ENCODE results near the gene SMARCD1.
A peak's percentile ranks its signal among the peaks of the same experiment; 100 is the strongest.
"Not testable (repeated sequence)": the region's sequence is repeated elsewhere in the genome, so short reads cannot be mapped to it uniquely, and the experiment has no call there.

SMARCD1 gene

DNA sequence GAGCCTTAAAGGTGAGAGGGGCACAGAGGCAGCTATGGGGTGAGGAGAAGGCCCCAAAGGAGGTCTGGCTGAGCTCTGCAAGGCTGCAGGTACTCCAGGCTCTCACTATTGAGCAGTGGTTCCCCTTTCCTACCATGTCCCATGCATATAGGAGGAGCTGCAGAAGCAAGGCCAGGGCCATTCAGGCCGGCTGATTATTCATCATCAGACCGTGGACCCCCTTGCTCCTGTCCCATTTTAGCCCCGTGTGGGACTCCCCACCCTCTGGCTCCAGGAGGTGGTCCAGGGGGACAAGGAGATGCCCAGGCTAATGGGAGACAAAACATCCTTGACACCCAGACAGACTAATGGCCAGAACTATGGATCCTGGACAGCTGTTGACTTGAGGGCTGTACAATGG lies 21.8 kb downstream of the SMARCD1 start:
- DNase-seq = no peak

DNA sequence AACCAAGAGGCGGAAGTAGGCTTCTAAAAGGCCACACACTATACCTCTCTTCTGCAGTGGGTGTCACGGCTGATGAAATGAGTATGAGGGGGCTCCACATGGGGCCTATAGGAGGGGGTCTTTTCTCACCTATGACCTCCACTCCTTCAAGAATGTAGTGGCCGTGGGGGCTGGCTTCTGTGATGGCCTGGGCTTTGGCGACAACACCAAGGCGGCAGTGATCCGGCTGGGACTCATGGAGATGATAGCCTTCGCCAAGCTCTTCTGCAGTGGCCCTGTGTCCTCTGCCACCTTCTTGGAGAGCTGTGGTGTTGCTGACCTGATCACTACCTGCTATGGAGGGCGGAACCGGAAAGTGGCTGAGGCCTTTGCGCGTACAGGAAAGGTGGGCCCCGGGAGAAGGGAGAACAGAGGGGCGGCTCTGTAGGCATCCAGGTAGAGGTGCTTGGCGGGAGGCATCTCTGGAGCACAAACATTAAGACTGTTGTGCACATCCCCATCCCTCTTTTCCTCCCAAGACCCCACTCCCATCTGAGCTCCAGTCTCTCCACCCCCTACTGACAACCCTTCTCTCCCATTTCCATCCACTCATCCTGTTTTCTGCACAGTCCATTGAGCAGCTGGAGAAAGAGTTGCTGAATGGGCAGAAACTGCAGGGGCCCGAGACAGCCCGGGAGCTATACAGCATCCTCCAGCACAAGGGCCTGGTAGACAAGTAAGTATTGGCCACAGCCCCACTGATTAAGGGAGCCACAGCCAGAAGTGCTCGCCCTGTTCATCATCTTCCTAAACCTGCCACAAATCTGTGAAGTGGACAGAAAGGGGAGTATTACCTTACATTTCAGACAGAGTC lies 22.5 kb downstream of the SMARCD1 start:
- no peak for DNase-seq

DNA sequence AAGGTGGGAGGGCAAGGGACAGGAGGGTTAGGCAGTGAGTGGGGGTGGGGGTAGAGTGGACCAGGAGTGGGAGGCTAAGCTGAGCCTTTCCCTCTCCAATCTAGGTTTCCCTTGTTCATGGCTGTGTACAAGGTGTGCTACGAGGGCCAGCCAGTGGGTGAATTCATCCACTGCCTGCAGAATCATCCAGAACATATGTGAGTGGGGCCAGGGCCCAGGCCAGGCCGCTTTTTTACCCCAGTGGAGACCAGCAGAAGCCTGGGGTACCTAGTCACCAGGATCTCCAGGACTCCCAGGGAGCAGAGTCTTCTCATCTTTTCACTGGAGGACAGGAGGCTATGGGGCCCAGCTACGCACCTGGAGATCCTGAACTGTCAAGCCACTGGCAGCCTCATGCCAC lies 24.2 kb downstream of the SMARCD1 start:
- DNase-seq = no peak

- no peak for DNase-seq
Observed at GRCh38 chr12:50110127-50110761, 25.1 kb downstream of the SMARCD1 start.

DNA sequence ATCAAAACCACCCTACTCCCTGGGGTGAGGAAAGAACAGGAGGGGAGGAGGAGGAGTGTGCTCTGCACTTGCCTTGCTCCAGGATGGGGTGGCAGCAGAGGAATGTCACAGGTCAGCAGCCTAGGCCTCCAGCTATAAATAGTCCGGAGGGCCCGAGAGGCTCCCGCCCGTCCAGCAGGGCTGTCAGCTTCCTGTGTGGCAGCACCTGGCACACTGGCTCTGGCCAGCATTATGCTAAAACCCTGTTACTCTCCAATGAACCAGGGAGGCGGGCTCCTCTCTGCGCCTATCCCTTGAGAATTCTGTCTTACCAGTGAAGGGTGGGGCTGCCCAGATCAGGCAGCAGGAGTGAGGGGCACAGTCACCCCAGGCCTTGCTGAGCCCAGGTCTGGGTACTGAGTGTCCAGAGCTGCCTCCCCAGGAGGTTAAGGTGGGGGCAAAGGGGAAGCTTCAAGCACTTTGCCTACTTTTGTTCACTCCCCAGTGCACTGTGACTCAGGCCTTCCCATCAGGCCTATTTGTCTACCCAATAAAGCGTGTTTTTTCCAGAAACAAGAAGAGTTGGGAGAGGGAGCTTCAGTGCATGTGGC lies 25.7 kb downstream of the SMARCD1 start:
- no peak for DNase-seq

DNA sequence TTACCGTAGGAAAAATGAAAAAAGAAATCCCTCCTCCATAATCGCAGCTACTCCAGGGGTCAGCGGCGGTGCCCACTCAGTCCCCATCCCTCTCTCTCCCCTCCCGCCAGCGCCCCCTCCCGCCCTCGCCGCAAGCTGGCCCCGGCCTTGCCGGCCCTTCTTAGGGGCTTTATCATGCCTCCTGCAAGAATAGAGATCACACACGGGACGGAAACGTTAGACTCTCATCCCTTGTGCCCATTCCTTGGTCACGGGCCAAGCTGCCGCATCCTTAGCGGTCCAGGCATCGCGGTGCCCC lies 26.2 kb downstream of the SMARCD1 start:
- no peak for DNase-seq

- peak; percentile 100 for DNase-seq
Observed at GRCh38 chr12:50111693-50112455, 26.7 kb downstream of the SMARCD1 start, which contains the start of gene COX14. Gene COX14 (plus strand): TSS chr12:50112236. CDS start chr12:50120044, 7,808 bp downstream.

DNA sequence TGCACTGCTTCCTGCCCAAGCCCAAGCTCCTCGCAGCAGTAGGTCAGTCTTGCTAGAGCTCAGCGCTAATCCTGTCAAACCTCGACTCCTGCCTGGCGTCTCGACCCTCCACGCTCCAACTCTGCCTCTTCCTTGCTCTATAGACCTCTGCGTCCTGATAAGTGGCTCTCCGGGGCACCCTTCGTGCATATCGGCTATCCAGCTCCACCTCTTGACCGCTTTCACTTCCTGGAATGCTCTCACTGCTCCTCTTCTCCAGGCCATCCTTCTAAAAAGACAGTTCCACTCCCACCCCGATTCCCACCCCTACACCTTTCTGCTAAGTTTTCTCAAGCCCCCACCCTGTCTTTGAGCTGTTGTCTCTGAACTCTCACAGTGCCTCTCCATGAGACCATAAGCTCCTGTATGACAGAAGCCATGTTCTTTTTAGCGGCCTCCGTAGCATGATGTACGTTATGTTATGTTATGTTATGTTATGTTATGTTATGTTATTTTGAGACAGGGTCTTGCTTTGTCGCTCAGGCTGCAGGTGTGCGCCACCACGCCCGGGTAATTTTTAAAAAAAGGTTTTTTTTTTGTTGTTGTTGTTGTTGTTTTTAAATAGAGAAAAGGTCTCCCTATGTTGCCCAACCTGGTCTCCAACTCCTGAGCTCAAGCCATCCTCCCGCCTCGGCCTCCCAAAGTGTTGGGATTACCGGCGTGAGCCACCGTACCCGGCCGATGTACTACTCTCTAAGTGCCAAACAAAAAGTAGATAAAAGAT lies 27.5 kb downstream of the SMARCD1 start:
- DNase-seq = peak; percentile 53

DNA sequence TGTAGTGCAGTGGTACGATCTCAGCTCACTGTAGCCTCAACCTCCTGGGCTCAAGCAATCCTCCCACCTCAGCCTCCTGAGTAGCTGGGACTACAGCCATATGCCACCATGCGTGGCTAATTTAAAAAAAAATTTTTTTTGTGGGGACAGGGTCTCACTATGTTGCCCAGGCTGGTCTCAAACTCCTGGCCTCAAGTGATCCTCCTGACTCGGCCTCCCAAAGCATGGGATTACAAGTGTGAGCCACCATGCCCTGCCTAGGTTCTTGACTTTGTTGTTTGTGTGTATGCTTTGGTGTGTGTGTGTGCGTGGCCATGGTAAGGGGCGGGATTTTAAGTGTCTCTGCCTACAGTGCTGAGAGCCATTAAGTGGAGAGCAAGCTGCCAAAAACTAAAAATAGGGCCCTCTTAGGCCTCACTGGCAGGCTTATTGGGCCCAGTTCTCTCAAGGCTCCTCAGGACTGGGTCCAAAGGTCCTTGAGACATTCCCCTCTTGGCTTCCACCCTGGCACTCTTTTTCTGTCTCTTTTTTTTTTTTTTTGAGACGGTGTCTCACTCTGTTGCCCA lies 32.0 kb downstream of the SMARCD1 start:
- no peak for DNase-seq

DNA sequence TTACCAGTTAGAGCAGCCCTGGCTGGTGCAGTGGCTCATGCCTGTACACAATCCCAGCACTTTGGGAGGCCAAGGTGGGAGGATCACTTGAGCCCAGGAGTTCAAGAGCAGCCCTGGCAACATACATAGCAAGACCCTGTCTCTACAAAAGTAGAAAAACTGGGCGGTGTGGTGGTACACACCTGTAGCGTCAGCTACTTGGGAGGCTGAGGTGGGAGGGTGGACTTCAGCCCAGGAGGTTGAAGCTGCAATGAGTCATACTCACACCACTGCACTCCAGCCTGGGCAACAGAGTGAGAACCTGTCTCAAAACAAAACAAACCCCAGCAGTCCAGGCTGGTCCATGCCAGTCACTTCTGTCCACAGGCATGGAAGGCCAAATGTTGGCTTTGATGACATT lies 34.2 kb downstream of the SMARCD1 start:
- no peak for DNase-seq

GRCh38 chr12:50120521-50120920 lies 35.4 kb downstream of the SMARCD1 start:
- DNase-seq = no peak

DNA sequence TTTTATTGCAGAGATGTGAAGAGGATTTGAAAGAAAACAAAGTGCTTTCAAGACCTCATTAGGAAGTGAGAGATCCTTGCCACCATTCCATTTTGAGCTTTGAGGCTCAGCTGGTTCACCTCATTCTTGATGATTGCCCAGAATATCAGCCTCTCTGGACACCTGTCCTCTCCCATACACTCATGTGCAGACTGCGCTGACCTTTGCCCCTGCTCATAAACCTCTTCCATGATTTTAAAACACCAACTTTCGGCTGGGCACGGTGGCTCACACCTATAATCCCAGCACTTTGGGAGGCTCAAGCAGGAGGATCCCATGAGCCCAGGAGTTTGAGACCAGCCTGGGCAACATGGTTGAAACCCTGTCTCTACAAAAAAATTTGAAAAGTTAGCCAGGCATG lies 35.8 kb downstream of the SMARCD1 start:
- no peak for DNase-seq

GRCh38 chr12:50121641-50122040 lies 36.5 kb downstream of the SMARCD1 start:
- no peak for DNase-seq

DNA sequence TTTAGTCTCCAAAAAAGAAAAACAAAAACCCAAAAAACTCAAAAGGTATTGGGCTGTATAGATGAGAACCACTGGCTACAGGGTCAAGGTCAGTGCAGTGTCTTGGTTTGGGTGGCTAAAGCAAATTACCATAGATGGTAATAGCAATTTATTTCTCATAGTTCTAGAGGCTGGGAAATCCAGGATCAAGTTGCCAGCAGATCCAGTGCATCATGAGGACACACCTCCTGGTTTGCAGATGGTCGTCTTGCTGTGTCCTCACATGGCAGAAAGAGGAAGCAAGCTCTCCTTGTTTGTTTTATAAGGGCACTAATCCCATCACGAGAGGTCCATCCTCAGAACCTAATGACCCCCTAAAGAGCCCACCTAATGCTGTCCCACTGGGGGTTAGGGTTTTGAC lies 38.1 kb downstream of the SMARCD1 start:
- no peak for DNase-seq

GRCh38 chr12:50127546-50127945 lies 42.4 kb downstream of the SMARCD1 start:
- no peak for DNase-seq

- no peak for DNase-seq
Observed at GRCh38 chr12:50129290-50129689, 44.1 kb downstream of the SMARCD1 start.

- peak; percentile 56 for DNase-seq
Observed at GRCh38 chr12:50132505-50133135, 47.5 kb downstream of the SMARCD1 start.

DNA sequence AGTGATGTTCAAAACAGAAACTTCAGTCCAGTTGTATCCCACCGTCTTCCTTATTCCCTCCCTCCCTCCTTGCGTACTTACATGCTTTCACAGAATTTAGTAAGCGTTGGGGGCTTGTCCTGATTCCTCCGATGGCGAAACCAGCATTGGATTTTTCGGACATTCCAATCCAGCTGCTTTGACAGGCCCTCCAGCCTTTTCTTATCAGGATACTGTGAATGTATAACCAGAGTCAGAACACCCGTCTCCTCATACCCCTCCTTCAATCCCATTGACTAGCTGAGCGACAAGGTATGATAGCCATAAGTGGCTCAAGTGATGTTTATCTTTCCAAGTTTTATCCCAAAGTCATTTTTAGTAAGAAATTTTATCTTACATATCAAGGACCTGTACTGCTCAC lies 57.9 kb downstream of the SMARCD1 start:
- no peak for DNase-seq

- no peak for DNase-seq
Observed at GRCh38 chr12:50145439-50145838, 60.3 kb downstream of the SMARCD1 start.

DNA sequence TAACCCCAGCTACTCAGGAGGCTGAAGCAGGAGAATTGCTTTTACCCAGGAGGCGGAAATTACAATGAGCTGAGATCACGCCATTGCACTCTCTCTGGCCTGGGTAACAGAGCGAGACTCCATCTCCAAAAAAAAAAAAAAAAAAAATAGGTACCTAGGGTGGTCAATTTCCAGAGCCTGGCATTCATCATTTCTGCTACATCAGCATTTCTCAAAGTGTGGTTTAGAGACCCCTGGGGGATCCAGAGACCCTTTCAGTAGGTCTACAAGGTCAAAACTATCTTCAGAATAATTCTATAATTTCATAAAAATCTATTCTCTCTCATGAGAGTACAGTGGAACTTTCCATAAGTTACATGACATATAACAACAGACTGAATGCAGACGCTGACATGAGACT lies 62.1 kb downstream of the SMARCD1 start:
- no peak for DNase-seq

DNA sequence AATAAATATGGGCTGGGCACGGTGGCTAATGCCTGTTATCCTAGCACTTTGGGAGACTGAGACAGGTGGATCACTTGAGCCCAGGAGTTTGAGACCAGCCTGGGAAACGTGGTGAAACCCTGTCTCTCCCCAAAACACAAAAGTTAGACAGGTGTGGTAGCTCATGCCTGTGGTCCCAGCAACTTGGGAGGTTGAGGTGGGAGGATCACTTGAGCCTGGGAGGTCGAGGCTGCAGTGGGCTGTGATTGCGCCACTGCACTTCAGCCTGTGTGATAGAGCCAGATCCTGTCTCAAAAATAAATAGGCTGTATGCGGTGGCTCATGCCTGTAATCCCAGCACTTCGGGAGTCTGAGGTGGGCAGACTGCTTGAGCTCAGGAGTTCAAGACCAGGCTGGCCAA lies 62.9 kb downstream of the SMARCD1 start:
- not testable (repeated sequence) for DNase-seq

DNA sequence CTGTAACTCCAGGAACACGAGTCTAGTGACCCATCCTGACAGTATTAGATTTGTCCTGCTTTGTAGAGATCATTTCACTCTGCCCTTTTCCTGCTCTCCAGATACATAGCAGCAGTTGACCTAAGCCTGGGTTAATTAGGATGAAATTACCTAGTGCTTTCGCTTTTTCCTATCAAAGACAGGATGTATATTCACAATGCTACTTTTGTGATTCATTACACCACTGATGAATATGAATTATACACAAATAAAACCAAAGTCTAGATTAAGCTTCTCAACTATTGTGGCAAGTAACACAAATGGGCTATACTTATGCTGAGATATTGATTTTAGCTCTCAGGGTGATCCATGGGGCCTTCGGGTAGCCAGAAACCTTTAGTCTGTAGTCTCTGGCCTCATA lies 64.2 kb downstream of the SMARCD1 start:
- DNase-seq = no peak
